Heart left ventricle (tissue), 13 donors: ENCODE results near the gene PSMG4.

ENCODE experiments used
- CTCF ChIP-seq, 12 donors: fragments of 200-600 bp; sonication (generic) in 4 of 12; IDR thresholded peaks; one replicate each; pipeline versions ENCODE4 v1.5.0 to v1.8.0; 2018 to 2022; ENCODE audit warnings: antibody characterized with exemption in 12 of 12, mild to moderate bottlenecking in 5 of 12
- POLR2A ChIP-seq, 2 donors: fragments of 450-650 bp; IDR thresholded peaks; one replicate each; pipeline ENCODE4 v1.6.1; 2017; ENCODE audit warnings: antibody characterized with exemption in 2 of 2, mild to moderate bottlenecking in 2 of 2, moderate library complexity in 2 of 2
- donor health status: ischemic (EF 13 %, LVEDD 7.1; RV severe dilation, severe dysfunction).
- donor health status: DM: no; HTN: yes; CAD: no.
- donor health status: DM: no; HTN: no; CAD: no.
- donor health status: ischemic (EF 25% LVEDD 6.9; RV normal size, moderate dysfunction).
- donor health status: ischemic (EF 25% LVEDD 5.7; RV mildly dilated, moderate dysfunction).
- donor health status: ischemic (EF 35%, LVEDD 5.7; RV mildly dilated, moderate dysfunction).
- donor health status: nonischemic (EF 11% LVEDD 7.7; RV severe dilation, severe dysfunction).
- donor health status: DM: yes; HTN: yes; CAD: no.
- donor health status: PGD.
- donor health status: ischemic (EF 29% LVEDD 5.4; RV normal size, mild dysfunction).
- donor health status: nonischemic (EF 23%, LVEDD 6.1; RV moderate dilation, normal function).

- TF ChIP-seq CTCF (IDR thresholded peaks at IDR 0.05): no peak
- TF ChIP-seq POLR2A (IDR thresholded peaks at IDR 0.05): no peak
Observed at GRCh38 chr6:3212261-3212660, 46.5 kb upstream of the PSMG4 start.
